Keratinocyte (primary cell): ENCODE data around the gene GABRB2. TPM values are rescaled to one million over a fixed set of nuclear protein-coding genes. Genes with fewer than 3 reads are reported as not detected.

Experiments
- DNase-seq: peaks from one replicate; pipeline ENCODE4 v3.0.0-alpha.2; 2011; ENCODE audit warnings: low read depth, missing footprints, low spot score
- FAIRE-seq: peaks from 2 replicates; lab custom pipeline; 2011; peaks lifted over from hg19 to GRCh38; lab: Jason Lieb, UNC
- H2AFZ ChIP-seq: 2 replicates; pipeline ENCODE4 v1.6.0; 2012; ENCODE audit warnings: low read length, control low read depth, inconsistent platforms; ENCODE audit not compliant: control insufficient read depth
- H3K27ac ChIP-seq: 2 replicates; pipeline ENCODE4 v1.5.1; 2011; ENCODE audit warnings: low read length; ENCODE audit not compliant: control insufficient read depth, insufficient read depth
- H3K27me3 ChIP-seq: 3 replicates; pipeline ENCODE4 v1.6.0; 2011; ENCODE audit warnings: low read length; ENCODE audit not compliant: control insufficient read depth, insufficient read depth; ENCODE audit errors: extremely low read depth
- H3K36me3 ChIP-seq, 2 experiments: 2 replicates in 1 of 2; 3 replicates in 1 of 2; pipeline ENCODE4 v1.5.1; 2011; ENCODE audit warnings: low read length in 2 of 2, mild to moderate bottlenecking in 1 of 2; ENCODE audit not compliant: control insufficient read depth in 2 of 2, insufficient read depth in 2 of 2; ENCODE audit errors: extremely low read depth in 1 of 2
- H3K4me1 ChIP-seq: 3 replicates; pipeline ENCODE4 v1.5.1; 2011; ENCODE audit warnings: low read length; ENCODE audit not compliant: control insufficient read depth, insufficient read depth; ENCODE audit errors: extremely low read depth
- H3K4me2 ChIP-seq: 3 replicates; pipeline ENCODE4 v1.6.0; 2011; ENCODE audit warnings: low read depth, low read length; ENCODE audit not compliant: control insufficient read depth, insufficient read depth; ENCODE audit errors: extremely low read depth
- H3K4me3 ChIP-seq, 3 experiments: fragments of 200-600 bp in 1 of 3; sonication (generic) in 1 of 3; 2 replicates in 2 of 3; 3 replicates in 1 of 3; pipeline ENCODE4 v1.5.1; 2011 to 2016; ENCODE audit warnings: low read length in 3 of 3, mild to moderate bottlenecking in 3 of 3, control low read depth in 2 of 3, inconsistent platforms in 1 of 3, low read depth in 1 of 3, mixed read lengths in 1 of 3, mixed run types in 1 of 3, moderate library complexity in 1 of 3; ENCODE audit not compliant: control insufficient read depth in 2 of 3, insufficient read depth in 2 of 3; ENCODE audit errors: extremely low read depth in 1 of 3
- H3K79me2 ChIP-seq: 2 replicates; pipeline ENCODE4 v1.6.0; 2012; ENCODE audit warnings: low read length; ENCODE audit not compliant: control insufficient read depth, insufficient read depth
- H3K9ac ChIP-seq: 3 replicates; pipeline ENCODE4 v1.6.0; 2011; ENCODE audit warnings: low read length; ENCODE audit not compliant: control insufficient read depth, insufficient read depth; ENCODE audit errors: extremely low read depth
- H3K9me1 ChIP-seq: 3 replicates; pipeline ENCODE4 v1.6.0; 2011; ENCODE audit warnings: low read length; ENCODE audit not compliant: control insufficient read depth, insufficient read depth; ENCODE audit errors: extremely low read depth
- H3K9me3 ChIP-seq: 2 replicates; pipeline ENCODE4 v1.5.1; 2012; ENCODE audit warnings: low read depth, low read length; ENCODE audit not compliant: control insufficient read depth
- H4K20me1 ChIP-seq: 3 replicates; pipeline ENCODE4 v1.6.0; 2011; ENCODE audit warnings: low read length; ENCODE audit not compliant: control insufficient read depth, insufficient read depth; ENCODE audit errors: extremely low read depth
- EZH2 ChIP-seq: IDR thresholded peaks from one replicate; pipeline ENCODE4 v1.6.1; 2012; ENCODE audit warnings: inconsistent platforms, mild to moderate bottlenecking, low read length, moderate library complexity
- dilution Hi-C: fragments of 300-500 bp; cut with MboI; formaldehyde crosslinking; loops from one replicate; pipeline ENCODE4 v1.7.0; 2020; ENCODE audit warnings: low sequenced_read_pairs; ENCODE audit not compliant: extremely low pct_ligation_motif_present
- polyA plus RNA-seq, 5 experiments: library from polyadenylated mRNA; depleted of rRNA in 3 of 5; stranded (reverse) in 3 of 5; stranded (forward) in 1 of 5; unstranded in 1 of 5; fragments of >200 nt; gene quantifications; 1 replicate in 1 of 5; 2 replicates in 3 of 5; 3 replicates in 1 of 5; pipeline versions ENCODE4 v1.2.1 to v1.2.3, GENCODE V29; 2011 to 2012; ENCODE audit warnings: missing spikeins in 2 of 5, low read depth in 1 of 5, low replicate concordance in 1 of 5
- TF ChIP-seq, protein P1 (sequence below), 3 experiments: IDR thresholded peaks in 1 of 3; conservative IDR thresholded peaks in 1 of 3; optimal IDR thresholded peaks in 1 of 3; 2 replicates in 2 of 3; 3 replicates in 1 of 3; pipeline versions ENCODE3 to v1.5.1; 2011; ENCODE audit warnings: low read length in 3 of 3, mild to moderate bottlenecking in 3 of 3, moderate library complexity in 2 of 3, control low read depth in 1 of 3, inconsistent platforms in 1 of 3; ENCODE audit not compliant: insufficient read depth in 2 of 3; ENCODE audit errors: extremely low read depth in 1 of 3

GABRB2 gene
- polyA plus RNA-seq, 1 donor (not counting 4 experiments of a cell fraction or from before 2014, with no cell fraction given), result not detected

DNA sequence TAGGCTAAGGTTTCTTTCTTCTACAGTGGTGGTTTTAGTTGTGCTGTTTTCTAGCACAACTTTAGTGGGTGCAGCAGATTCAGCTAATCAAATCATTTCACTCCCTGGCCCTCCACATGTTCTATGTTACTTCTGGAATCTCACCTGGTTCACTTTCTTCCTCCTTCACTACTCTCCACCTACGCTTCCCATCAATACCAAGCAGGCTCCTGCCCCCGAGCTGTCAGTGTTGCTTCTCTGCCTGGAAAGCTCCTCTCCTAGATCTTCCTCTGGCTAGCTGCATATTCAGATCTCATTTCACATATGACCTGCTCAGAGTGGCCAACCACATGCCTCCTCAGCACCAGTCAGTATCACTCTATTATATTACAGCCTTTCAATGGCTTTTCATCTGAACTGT, 19.6 kb upstream of the GABRB2 start:
- H3K4me2 ChIP-seq, result no peak overlapping the region
- H3K9ac ChIP-seq, result no peak overlapping the region
- FAIRE-seq, result no peak
- H3K4me3 ChIP-seq, result no peak overlapping the region
- no peaks in the 10 kb centered on the region for H3K36me3 ChIP-seq
- H3K4me1 ChIP-seq, result no peaks in the 10 kb centered on the region
- no peak overlapping the region for H2AFZ ChIP-seq
- DNase-seq, result no peak
- H3K79me2 ChIP-seq, result no peaks in the 10 kb centered on the region
- no peak overlapping the region for H3K27ac ChIP-seq
- no peak for TF ChIP-seq EZH2
- TF ChIP-seq, protein P1, sequence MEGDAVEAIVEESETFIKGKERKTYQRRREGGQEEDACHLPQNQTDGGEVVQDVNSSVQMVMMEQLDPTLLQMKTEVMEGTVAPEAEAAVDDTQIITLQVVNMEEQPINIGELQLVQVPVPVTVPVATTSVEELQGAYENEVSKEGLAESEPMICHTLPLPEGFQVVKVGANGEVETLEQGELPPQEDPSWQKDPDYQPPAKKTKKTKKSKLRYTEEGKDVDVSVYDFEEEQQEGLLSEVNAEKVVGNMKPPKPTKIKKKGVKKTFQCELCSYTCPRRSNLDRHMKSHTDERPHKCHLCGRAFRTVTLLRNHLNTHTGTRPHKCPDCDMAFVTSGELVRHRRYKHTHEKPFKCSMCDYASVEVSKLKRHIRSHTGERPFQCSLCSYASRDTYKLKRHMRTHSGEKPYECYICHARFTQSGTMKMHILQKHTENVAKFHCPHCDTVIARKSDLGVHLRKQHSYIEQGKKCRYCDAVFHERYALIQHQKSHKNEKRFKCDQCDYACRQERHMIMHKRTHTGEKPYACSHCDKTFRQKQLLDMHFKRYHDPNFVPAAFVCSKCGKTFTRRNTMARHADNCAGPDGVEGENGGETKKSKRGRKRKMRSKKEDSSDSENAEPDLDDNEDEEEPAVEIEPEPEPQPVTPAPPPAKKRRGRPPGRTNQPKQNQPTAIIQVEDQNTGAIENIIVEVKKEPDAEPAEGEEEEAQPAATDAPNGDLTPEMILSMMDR (optimal IDR thresholded peaks at IDR 0.05 in 1 of 3, IDR thresholded peaks at IDR 0.05 in 1 of 3, conservative IDR thresholded peaks at IDR 0.05 in 1 of 3; ENCODE audit: extremely low read depth in 1 of 3, insufficient read depth in 2 of 3, low read length in 3 of 3), result no peak
- no peaks in the 10 kb centered on the region for H4K20me1 ChIP-seq
- no peaks in the 10 kb centered on the region for H3K9me3 ChIP-seq
- dilution Hi-C loops, result no loop called here
- no peaks in the 10 kb centered on the region for H3K27me3 ChIP-seq
- no peaks in the 10 kb centered on the region for H3K9me1 ChIP-seq

DNA sequence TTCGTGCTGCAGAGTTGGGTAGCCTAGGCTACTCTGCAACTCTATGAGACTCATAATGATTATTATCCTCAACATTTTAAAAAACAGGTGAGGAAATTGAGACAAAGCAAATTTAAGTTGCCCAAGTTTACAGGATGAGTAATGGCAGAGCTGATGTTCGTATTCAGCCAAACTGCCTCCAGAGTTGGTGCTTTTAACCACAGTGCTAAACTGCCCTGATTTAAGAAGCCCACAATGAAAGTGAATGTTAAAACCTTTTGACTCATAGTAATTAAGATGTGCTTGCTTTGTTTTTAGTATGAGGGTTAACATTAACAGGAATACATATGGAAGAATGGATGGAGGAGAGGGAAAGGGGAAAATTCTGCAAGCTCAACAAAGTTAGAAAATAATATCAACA, 15.9 kb upstream of the GABRB2 start:
- H3K9ac ChIP-seq, result no peak overlapping the region
- dilution Hi-C loops, result no loop called here
- H3K9me3 ChIP-seq, result no peaks in the 10 kb centered on the region
- no peaks in the 10 kb centered on the region for H3K4me1 ChIP-seq
- no peak overlapping the region for H3K27ac ChIP-seq
- DNase-seq (no peak), FAIRE-seq (no peak)
- no peak for TF ChIP-seq EZH2
- TF ChIP-seq, protein P1 (optimal IDR thresholded peaks at IDR 0.05 in 1 of 3, IDR thresholded peaks at IDR 0.05 in 1 of 3, conservative IDR thresholded peaks at IDR 0.05 in 1 of 3; ENCODE audit: extremely low read depth in 1 of 3, insufficient read depth in 2 of 3, low read length in 3 of 3), result no peak
- no peaks in the 10 kb centered on the region for H4K20me1 ChIP-seq
- no peaks in the 10 kb centered on the region for H3K36me3 ChIP-seq
- H3K4me3 ChIP-seq, result no peak overlapping the region
- no peak overlapping the region for H3K4me2 ChIP-seq
- no peak overlapping the region for H2AFZ ChIP-seq
- no peaks in the 10 kb centered on the region for H3K9me1 ChIP-seq
- H3K27me3 ChIP-seq, result no peaks in the 10 kb centered on the region
- H3K79me2 ChIP-seq, result no peaks in the 10 kb centered on the region
